Testis (tissue), 3 donors: Measurements from ENCODE around the gene S100B. TPM values are rescaled to one million over a fixed set of nuclear protein-coding genes. Genes with fewer than 3 reads are reported as not detected.

Experiments used
- DNase-seq: peaks from one replicate; pipeline ENCODE4 v3.0.0-alpha.2; 2019
- H3K27ac ChIP-seq, 2 donors: fragments of 200-600 bp; sonication (generic); one replicate each; pipeline ENCODE4 v1.5.1; 2019
- H3K27me3 ChIP-seq: fragments of 200-600 bp; sonication (generic); one replicate; pipeline ENCODE4 v1.5.1; 2019
- H3K36me3 ChIP-seq: fragments of 200-600 bp; sonication (generic); one replicate; pipeline ENCODE4 v1.5.1; 2017; ENCODE audit warnings: low read depth; ENCODE audit errors: missing control alignments
- H3K4me1 ChIP-seq: fragments of 200-600 bp; sonication (generic); one replicate; pipeline ENCODE4 v1.5.1; 2019
- H3K4me3 ChIP-seq, 2 donors: fragments of 200-600 bp; sonication (generic); one replicate each; pipeline ENCODE4 v1.5.1; 2017 to 2019
- H3K9me3 ChIP-seq: fragments of 200-600 bp; sonication (generic); one replicate; pipeline ENCODE4 v1.5.1; 2017
- CTCF ChIP-seq, 3 experiments: fragments of 450-650 bp in 2 of 3; fragments of 200-600 bp in 1 of 3; sonication (generic) in 1 of 3; IDR thresholded peaks; one replicate each; pipeline ENCODE4 v1.5.1; 2016 to 2019; ENCODE audit warnings: antibody characterized with exemption in 3 of 3, mild to moderate bottlenecking in 2 of 3, moderate library complexity in 1 of 3
- POLR2A ChIP-seq: fragments of 450-650 bp; IDR thresholded peaks from one replicate; pipeline ENCODE4 v1.6.1; 2017; ENCODE audit warnings: antibody characterized with exemption, mild to moderate bottlenecking, moderate library complexity
- WGBS, 2 donors: methylation state at CpG; one replicate each; pipeline ENCODE4 v1.1.5; 2018; 5-methylcytosine and 5-hydroxymethylcytosine counted together
- intact Hi-C: fragments of 100-400 bp; cut with DNase I; formaldehyde crosslinking; loops from one replicate; pipeline ENCODE4 v1.15.1; 2023; ENCODE audit warnings: low total_unique reads
- polyA plus RNA-seq: library from polyadenylated mRNA; stranded (reverse); fragments of 350-450 nt; fragmentation: Illumina TruSeq; extraction: RNeasy Lipid Tissue Mini Kit (QIAGEN cat#74804); gene quantifications from one replicate; pipeline ENCODE4 v1.2.3, GENCODE V29; 2014; ENCODE audit warnings: low read depth, low replicate concordance; ENCODE audit not compliant: insufficient read depth
- total RNA-seq, 2 donors: library from RNA; depleted of rRNA; stranded (reverse); fragments of >200 nt; gene quantifications; one replicate each; pipeline ENCODE4 v1.2.3, GENCODE V29; 2016

Gene S100B
- total and polyA plus RNA-seq, 3 donors from 2014 or later: 2.7 to 7.4 (median 7.1) TPM

- intact Hi-C loops: no loop called here
- H3K27ac ChIP-seq: no peak overlapping the region
- no peaks in the 10 kb centered on the region for H3K9me3 ChIP-seq
- no peak for TF ChIP-seq POLR2A
- TF ChIP-seq CTCF (IDR thresholded peaks at IDR 0.05): no peak
- peaks cover 4% of the 10 kb centered on the region for H3K4me1 ChIP-seq
- DNase-seq: no peak
- WGBS, 2 donors: 81 to 83% methylated on average over 7 to 8 of the region's 8 CpGs
- H3K36me3 ChIP-seq: no peaks in the 10 kb centered on the region
- H3K4me3 ChIP-seq: no peak overlapping the region
- no peaks in the 10 kb centered on the region for H3K27me3 ChIP-seq
These were observed 36.8 kb upstream of the S100B start for GRCh38 chr21:46641656-46642055.

- Histone ChIP-seq H3K4me3 (no peak overlapping the region), H3K9me3 (no peaks in the 10 kb centered on the region), H3K4me1 (peaks cover 10% of the 10 kb centered on the region), H3K27ac (no peak overlapping the region), H3K27me3 (no peaks in the 10 kb centered on the region), H3K36me3 (no peaks in the 10 kb centered on the region)
- no peak for DNase-seq
- no peak for TF ChIP-seq POLR2A
- peak in 2 of 3 experiments; percentile 38 to 46 for TF ChIP-seq CTCF (IDR thresholded peaks at IDR 0.05)
- intact Hi-C loops: no loop called here
- 81 to 83% methylated on average over 8 of the region's 8 CpGs for WGBS, 2 donors
These were observed 34.9 kb upstream of the S100B start for GRCh38 chr21:46639489-46640386.

GRCh38 chr21:46637952-46638746, 33.3 kb upstream of the S100B start:
- H3K27ac ChIP-seq: peak overlapping the region in 1 of 2 donors; percentile 4
- H3K36me3 ChIP-seq: no peaks in the 10 kb centered on the region
- no peak overlapping the region for H3K4me3 ChIP-seq
- TF ChIP-seq CTCF (IDR thresholded peaks at IDR 0.05) (no peak), POLR2A (no peak)
- DNase-seq: no peak
- no peaks in the 10 kb centered on the region for H3K27me3 ChIP-seq
- peaks cover 14% of the 10 kb centered on the region for H3K4me1 ChIP-seq
- WGBS, 2 donors: 38 to 62% methylated on average over 3 of the region's 3 CpGs
- H3K9me3 ChIP-seq: no peaks in the 10 kb centered on the region
- intact Hi-C loops: no loop called here

GRCh38 chr21:46636550-46637285, 31.8 kb upstream of the S100B start:
- WGBS, 2 donors: 52 to 65% methylated on average over 7 of the region's 7 CpGs
- Histone ChIP-seq H3K27me3 (no peaks in the 10 kb centered on the region), H3K27ac (peak overlapping the region in 1 of 2 donors; percentile 98), H3K9me3 (no peaks in the 10 kb centered on the region), H3K4me1 (peaks cover 14% of the 10 kb centered on the region), H3K36me3 (no peaks in the 10 kb centered on the region), H3K4me3 (peak overlapping the region in 1 of 2 donors; percentile 89)
- intact Hi-C loops: no loop called here
- no peak for TF ChIP-seq CTCF (IDR thresholded peaks at IDR 0.05)
- TF ChIP-seq POLR2A: no peak
- DNase-seq: no peak
